Hematopoietic multipotent progenitor cell treated with erythropoietin and hydrocortisone succinate and interleukin-3 and kit ligand, for 15 days (in vitro differentiated cells): ENCODE data around the gene ZFP3.
"Not testable (repeated sequence)": the region's sequence is repeated elsewhere in the genome, so short reads cannot be mapped to it uniquely, and the experiment has no call there.

Experiments
- DNase-seq: peaks from one replicate; pipeline ENCODE4 v3.0.0-alpha.2; 2015; ENCODE audit warnings: low spot score

The ZFP3 gene

GRCh38 chr17:5138616-5139457 lies 60.6 kb downstream of the ZFP3 start:
- DNase-seq = no peak

DNA sequence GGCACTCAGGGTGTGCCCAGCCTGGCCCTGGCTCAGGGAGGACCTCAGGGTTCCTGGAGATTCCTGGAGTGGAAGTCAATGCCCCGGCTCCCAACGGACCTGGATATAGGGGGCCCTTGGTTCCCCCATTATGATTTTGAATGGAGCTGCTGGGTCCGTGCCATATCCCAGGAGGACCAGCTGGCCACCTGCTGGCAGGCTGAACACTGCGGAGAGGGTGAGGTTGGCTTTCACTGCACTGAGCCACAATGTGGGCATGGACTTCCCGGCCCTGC lies 61.1 kb downstream of the ZFP3 start:
- no peak for DNase-seq

DNA sequence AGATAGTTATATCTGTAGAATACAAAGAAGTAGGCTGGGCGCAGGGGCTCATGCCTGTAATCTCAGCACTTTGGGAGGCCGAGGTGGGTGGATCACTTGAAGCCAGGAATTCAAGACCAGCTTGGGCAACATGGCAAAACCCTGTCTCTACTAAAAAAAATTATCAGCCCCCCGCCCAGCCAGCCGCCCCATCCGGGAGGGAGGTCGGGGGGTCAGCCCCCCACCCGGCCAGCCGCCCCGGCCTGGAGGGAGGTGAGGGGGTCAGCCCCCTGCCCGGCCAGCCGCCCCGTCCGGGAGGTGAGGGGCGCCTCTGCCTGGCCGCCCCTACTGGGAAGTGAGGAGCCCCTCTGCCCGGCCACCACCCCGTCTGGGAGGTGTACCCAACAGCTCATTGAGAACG lies 64.6 kb downstream of the ZFP3 start:
- DNase-seq = not testable (repeated sequence)
